Gastroesophageal sphincter (tissue), 3 donors: ENCODE measurements around the gene MAPT.

Experiments
- POLR2AphosphoS5 ChIP-seq: sonication (generic); formaldehyde crosslinking; IDR thresholded peaks from one replicate; pipeline ENCODE4 v1.6.1; 2017; ENCODE audit warnings: antibody characterized with exemption
- TF ChIP-seq, protein P1 (sequence below), 4 experiments: fragments of 200-600 bp in 2 of 4; fragments of 450-650 bp in 2 of 4; sonication (generic) in 1 of 4; IDR thresholded peaks; one replicate each; pipeline ENCODE4 v1.5.1; 2017 to 2019; ENCODE audit warnings: antibody characterized with exemption in 4 of 4, mild to moderate bottlenecking in 2 of 4, moderate library complexity in 2 of 4

DNA sequence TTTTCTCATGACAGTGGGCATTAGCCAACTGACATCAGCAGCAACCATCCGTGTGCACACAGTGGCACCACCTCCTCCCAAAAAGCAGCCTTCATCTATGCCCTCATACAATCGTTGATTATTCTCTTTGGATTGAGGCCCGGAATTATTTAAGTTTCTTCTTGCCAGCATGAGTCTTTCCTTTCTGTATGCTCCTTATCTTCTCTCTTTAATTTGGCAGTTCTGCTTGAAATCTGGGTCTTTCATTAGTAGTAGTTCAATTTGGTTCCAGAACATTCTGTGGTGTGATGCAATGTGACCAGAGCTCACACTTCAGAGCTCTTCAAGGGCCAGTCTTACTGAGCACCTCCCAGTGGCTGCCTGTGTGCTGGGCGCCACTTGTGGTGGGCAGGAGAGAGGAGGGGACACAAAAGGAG is 52.5 kb downstream of the MAPT start:
- TF ChIP-seq POLR2AphosphoS5 = no peak
- TF ChIP-seq, protein P1, sequence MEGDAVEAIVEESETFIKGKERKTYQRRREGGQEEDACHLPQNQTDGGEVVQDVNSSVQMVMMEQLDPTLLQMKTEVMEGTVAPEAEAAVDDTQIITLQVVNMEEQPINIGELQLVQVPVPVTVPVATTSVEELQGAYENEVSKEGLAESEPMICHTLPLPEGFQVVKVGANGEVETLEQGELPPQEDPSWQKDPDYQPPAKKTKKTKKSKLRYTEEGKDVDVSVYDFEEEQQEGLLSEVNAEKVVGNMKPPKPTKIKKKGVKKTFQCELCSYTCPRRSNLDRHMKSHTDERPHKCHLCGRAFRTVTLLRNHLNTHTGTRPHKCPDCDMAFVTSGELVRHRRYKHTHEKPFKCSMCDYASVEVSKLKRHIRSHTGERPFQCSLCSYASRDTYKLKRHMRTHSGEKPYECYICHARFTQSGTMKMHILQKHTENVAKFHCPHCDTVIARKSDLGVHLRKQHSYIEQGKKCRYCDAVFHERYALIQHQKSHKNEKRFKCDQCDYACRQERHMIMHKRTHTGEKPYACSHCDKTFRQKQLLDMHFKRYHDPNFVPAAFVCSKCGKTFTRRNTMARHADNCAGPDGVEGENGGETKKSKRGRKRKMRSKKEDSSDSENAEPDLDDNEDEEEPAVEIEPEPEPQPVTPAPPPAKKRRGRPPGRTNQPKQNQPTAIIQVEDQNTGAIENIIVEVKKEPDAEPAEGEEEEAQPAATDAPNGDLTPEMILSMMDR (IDR thresholded peaks at IDR 0.05) = no peak
